ENCODE measurements around the gene ARHGEF38. TPM values are rescaled to one million over a fixed set of nuclear protein-coding genes. Genes with fewer than 3 reads are reported as not detected.

The ARHGEF38 gene
- total RNA-seq, 1 donor from 2014 or later: not detected

GRCh38 chr4:105670684-105671083 lies 118.3 kb downstream of the ARHGEF38 start:
- Mint-ChIP-seq H3K9me3 (ENCODE audit: low read depth) (no peaks in the 10 kb centered on the region), H3K4me1 (ENCODE audit: low read depth) (no peaks in the 10 kb centered on the region), H3K36me3 (ENCODE audit: low read depth) (no peaks in the 10 kb centered on the region), H3K27ac (ENCODE audit: unreplicated experiment) (no peak overlapping the region), H3K27me3 (ENCODE audit: low read depth) (peaks cover 36% of the 10 kb centered on the region), H3K4me3 (ENCODE audit: unreplicated experiment) (no peak overlapping the region)
- no peak for DNase-seq (ENCODE audit: low spot score)
- no peak for TF ChIP-seq CTCF (IDR thresholded peaks at IDR 0.05)

- Mint-ChIP-seq H3K27ac (ENCODE audit: unreplicated experiment) (no peak overlapping the region), H3K27me3 (ENCODE audit: low read depth) (peaks cover 36% of the 10 kb centered on the region), H3K9me3 (ENCODE audit: low read depth) (no peaks in the 10 kb centered on the region), H3K4me3 (ENCODE audit: unreplicated experiment) (no peak overlapping the region), H3K4me1 (ENCODE audit: low read depth) (no peaks in the 10 kb centered on the region), H3K36me3 (ENCODE audit: low read depth) (no peaks in the 10 kb centered on the region)
- no peak for DNase-seq (ENCODE audit: low spot score)
- TF ChIP-seq CTCF (IDR thresholded peaks at IDR 0.05): no peak
These were observed 118.9 kb downstream of the ARHGEF38 start for GRCh38 chr4:105671301-105671700.

- H3K36me3 Mint-ChIP-seq (ENCODE audit: low read depth): no peaks in the 10 kb centered on the region
- no peak for DNase-seq (ENCODE audit: low spot score)
- H3K4me1 Mint-ChIP-seq (ENCODE audit: low read depth): peaks cover 2% of the 10 kb centered on the region
- peaks cover 25% of the 10 kb centered on the region for H3K27me3 Mint-ChIP-seq (ENCODE audit: low read depth)
- no peak overlapping the region for H3K27ac Mint-ChIP-seq (ENCODE audit: unreplicated experiment)
- H3K9me3 Mint-ChIP-seq (ENCODE audit: low read depth): no peaks in the 10 kb centered on the region
- TF ChIP-seq CTCF (IDR thresholded peaks at IDR 0.05): no peak
- H3K4me3 Mint-ChIP-seq (ENCODE audit: unreplicated experiment): no peak overlapping the region
These were observed 121.6 kb downstream of the ARHGEF38 start for GRCh38 chr4:105674011-105674410.

- H3K4me1 Mint-ChIP-seq (ENCODE audit: low read depth): peaks cover 12% of the 10 kb centered on the region
These were observed 125.3 kb downstream of the ARHGEF38 start for GRCh38 chr4:105677709-105678108.

GRCh38 chr4:105679186-105679585 lies 126.8 kb downstream of the ARHGEF38 start:
- no peak for TF ChIP-seq CTCF (IDR thresholded peaks at IDR 0.05)
- Mint-ChIP-seq H3K4me1 (ENCODE audit: low read depth) (peaks cover 14% of the 10 kb centered on the region), H3K36me3 (ENCODE audit: low read depth) (peaks cover 8% of the 10 kb centered on the region), H3K4me3 (ENCODE audit: unreplicated experiment) (no peak overlapping the region), H3K9me3 (ENCODE audit: low read depth) (no peaks in the 10 kb centered on the region), H3K27ac (ENCODE audit: unreplicated experiment) (no peak overlapping the region), H3K27me3 (ENCODE audit: low read depth) (no peaks in the 10 kb centered on the region)
- no peak for DNase-seq (ENCODE audit: low spot score)

More at GRCh38 chr4:105677709-105678108, 125.3 kb downstream of the ARHGEF38 start:
- H3K36me3 Mint-ChIP-seq (ENCODE audit: low read depth): peaks cover 7% of the 10 kb centered on the region
- peaks cover 12% of the 10 kb centered on the region for H3K27me3 Mint-ChIP-seq (ENCODE audit: low read depth)
- no peak for TF ChIP-seq CTCF (IDR thresholded peaks at IDR 0.05)
- no peak overlapping the region for H3K4me3 Mint-ChIP-seq (ENCODE audit: unreplicated experiment)
- no peak for DNase-seq (ENCODE audit: low spot score)
- H3K9me3 Mint-ChIP-seq (ENCODE audit: low read depth): no peaks in the 10 kb centered on the region
- H3K27ac Mint-ChIP-seq (ENCODE audit: unreplicated experiment): no peak overlapping the region

Data from chondrocyte (in vitro differentiated cells).